Nephron (organoid): Measurements from ENCODE around the gene BEAN1.

Source experiments
- H3K27ac Mint-ChIP-seq, 3 experiments: 2 replicates each; pipeline ENCODE4 v1.8.0; 2020; ENCODE audit warnings: mixed read lengths in 3 of 3, mild to moderate bottlenecking in 2 of 3, moderate library complexity in 1 of 3
- H3K27me3 Mint-ChIP-seq: 2 replicates; pipeline ENCODE4 v1.8.0; 2021; ENCODE audit warnings: low read depth, mild to moderate bottlenecking, moderate library complexity, mixed read lengths
- H3K36me3 Mint-ChIP-seq: 2 replicates; pipeline ENCODE4 v1.8.0; 2020; ENCODE audit warnings: low read depth, mixed read lengths
- H3K4me1 Mint-ChIP-seq: 2 replicates; pipeline ENCODE4 v1.8.0; 2020; ENCODE audit warnings: mixed read lengths
- H3K4me3 Mint-ChIP-seq, 3 experiments: 2 replicates each; pipeline ENCODE4 v1.8.0; 2020; ENCODE audit warnings: mild to moderate bottlenecking in 3 of 3, mixed read lengths in 3 of 3, moderate library complexity in 2 of 3
- H3K9me3 Mint-ChIP-seq: 2 replicates; pipeline ENCODE4 v1.8.0; 2020; ENCODE audit warnings: mixed read lengths
- TF ChIP-seq, protein P1 (sequence below), 3 experiments: fragments of 200-600 bp; sonication (generic); IDR thresholded peaks; one replicate each; pipeline ENCODE4 v1.5.0; 2021; ENCODE audit warnings: antibody characterized with exemption in 3 of 3; ENCODE audit not compliant: unreplicated experiment in 3 of 3

BEAN1 gene

DNA sequence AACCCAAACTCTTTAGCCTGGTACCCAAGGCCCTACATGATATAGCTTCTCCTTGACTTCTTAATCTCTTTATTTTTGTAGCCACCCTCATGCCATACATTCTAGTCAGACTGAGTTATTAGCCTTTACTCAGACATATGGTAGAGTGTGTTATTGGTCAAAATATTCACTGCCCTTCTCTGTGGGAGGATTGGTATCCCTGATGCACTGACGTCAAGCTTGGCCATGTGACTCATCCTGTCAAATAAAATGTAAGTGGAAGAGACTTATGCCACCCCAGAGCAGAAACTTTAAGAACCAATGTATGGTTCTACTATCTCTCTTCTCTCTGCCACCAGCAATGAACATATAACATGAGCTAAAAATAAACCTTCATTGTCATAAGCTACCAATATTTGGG lies 12.2 kb upstream of the BEAN1 start:
- Mint-ChIP-seq H3K27me3 (peaks cover 22% of the 10 kb centered on the region), H3K4me1 (no peaks in the 10 kb centered on the region), H3K27ac (no peak overlapping the region), H3K36me3 (no peaks in the 10 kb centered on the region), H3K4me3 (no peak overlapping the region), H3K9me3 (peaks cover 32% of the 10 kb centered on the region)
- TF ChIP-seq, protein P1, sequence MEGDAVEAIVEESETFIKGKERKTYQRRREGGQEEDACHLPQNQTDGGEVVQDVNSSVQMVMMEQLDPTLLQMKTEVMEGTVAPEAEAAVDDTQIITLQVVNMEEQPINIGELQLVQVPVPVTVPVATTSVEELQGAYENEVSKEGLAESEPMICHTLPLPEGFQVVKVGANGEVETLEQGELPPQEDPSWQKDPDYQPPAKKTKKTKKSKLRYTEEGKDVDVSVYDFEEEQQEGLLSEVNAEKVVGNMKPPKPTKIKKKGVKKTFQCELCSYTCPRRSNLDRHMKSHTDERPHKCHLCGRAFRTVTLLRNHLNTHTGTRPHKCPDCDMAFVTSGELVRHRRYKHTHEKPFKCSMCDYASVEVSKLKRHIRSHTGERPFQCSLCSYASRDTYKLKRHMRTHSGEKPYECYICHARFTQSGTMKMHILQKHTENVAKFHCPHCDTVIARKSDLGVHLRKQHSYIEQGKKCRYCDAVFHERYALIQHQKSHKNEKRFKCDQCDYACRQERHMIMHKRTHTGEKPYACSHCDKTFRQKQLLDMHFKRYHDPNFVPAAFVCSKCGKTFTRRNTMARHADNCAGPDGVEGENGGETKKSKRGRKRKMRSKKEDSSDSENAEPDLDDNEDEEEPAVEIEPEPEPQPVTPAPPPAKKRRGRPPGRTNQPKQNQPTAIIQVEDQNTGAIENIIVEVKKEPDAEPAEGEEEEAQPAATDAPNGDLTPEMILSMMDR (IDR thresholded peaks at IDR 0.05; ENCODE audit: unreplicated experiment in 3 of 3), result no peak

DNA sequence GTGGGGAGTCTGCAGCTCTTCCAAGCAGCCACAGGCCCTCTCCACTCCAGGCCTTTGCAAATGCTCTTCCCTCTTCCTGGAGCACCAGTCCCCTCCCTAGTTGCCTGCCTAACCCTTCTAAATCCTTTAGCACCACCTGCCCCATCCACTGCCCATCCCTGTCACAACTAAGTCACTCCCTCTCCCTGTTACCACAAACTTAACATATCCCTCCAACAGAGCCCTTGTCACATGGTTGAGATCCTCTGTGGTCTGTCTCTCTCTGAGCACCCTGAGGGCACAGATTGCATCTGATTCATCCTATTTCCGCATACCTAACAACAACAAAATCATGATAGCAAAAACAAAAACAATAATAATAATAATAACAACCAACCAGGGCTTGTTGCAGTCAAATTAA lies 11.0 kb upstream of the BEAN1 start:
- Mint-ChIP-seq H3K4me3 (no peak overlapping the region), H3K36me3 (no peaks in the 10 kb centered on the region), H3K27ac (no peak overlapping the region), H3K4me1 (no peaks in the 10 kb centered on the region), H3K27me3 (peaks cover 34% of the 10 kb centered on the region), H3K9me3 (peaks cover 32% of the 10 kb centered on the region)
- TF ChIP-seq, protein P1 (IDR thresholded peaks at IDR 0.05; ENCODE audit: unreplicated experiment in 3 of 3), result no peak

DNA sequence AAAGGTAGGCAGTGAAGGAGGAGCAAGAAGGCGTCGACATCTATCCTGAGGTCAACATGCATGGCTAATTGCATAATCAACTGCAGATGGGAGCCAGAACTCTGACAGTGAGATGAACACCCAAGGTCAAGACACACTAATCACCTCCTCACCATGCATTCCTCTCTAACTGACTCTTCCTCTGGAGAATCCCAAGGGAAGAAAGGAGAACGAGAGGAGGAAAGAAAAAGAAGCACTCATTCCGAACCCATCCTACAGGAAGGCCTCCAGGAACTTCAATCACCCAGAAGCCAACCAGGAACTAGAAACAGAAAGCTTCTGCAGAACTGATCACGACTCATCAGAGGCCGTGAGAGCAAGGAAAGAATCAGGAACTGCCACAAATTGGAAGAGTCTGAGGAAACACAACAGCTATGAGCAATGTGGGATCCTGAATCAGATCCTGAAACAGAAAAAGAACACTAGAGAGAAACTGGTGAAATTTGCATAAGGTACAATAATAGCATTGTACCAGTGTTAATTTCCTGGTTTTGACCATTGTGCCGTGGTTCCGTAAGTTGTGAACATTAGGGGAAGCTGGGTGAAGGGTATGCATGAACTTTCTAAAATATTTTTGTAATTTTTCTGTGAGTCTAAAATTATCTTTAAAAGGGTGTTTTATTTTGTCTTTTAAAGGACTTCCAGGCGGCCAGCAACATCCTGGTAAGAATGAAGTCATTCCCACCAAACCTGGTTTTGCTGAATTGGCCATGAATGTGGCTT lies 10.0 kb upstream of the BEAN1 start:
- TF ChIP-seq, protein P1 (IDR thresholded peaks at IDR 0.05; ENCODE audit: unreplicated experiment in 3 of 3), result no peak
- Mint-ChIP-seq H3K36me3 (no peaks in the 10 kb centered on the region), H3K9me3 (peaks cover 32% of the 10 kb centered on the region), H3K27ac (no peak overlapping the region), H3K4me1 (no peaks in the 10 kb centered on the region), H3K4me3 (no peak overlapping the region), H3K27me3 (peaks cover 44% of the 10 kb centered on the region)

DNA sequence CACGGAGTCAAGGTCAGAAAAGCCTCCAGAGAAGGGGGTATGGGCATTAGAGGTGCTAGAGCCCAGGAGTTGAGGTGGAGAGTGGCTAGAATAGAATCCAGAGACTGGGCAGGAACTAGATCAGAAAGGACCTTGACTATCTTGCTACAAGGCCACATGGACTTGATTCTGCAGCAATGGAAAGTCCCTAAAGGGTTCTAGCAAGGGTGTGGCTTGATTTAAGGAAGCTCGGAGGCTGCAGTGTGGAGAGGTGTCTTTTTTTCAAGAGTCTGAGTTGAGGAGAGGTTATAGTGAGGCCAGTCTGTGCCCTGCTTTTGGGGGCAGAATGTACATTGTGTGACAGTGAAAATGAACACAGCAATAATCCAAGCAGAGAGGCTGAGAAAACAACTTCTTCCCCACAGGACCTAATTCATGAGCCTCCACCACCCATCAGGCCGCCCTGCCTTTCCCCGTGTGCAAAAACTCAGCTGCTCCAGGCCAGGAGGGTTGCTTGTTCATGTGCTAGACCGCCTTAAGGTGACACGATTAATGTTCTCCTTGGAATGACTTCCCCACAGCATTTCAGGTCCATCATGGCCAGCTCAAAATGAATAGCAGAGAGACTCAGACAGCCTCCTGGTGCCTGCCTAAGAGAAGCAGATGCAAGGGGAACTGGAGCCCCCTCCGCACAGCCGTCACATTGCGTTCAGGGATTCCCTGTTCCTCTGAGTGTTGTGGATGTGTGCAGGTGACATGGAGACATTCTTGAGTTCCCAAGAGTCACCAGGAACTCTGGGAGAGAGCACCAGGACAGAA lies 8.7 kb upstream of the BEAN1 start:
- Mint-ChIP-seq H3K27ac (no peak overlapping the region), H3K4me1 (no peaks in the 10 kb centered on the region), H3K27me3 (peaks cover 56% of the 10 kb centered on the region), H3K9me3 (peaks cover 27% of the 10 kb centered on the region), H3K36me3 (no peaks in the 10 kb centered on the region), H3K4me3 (no peak overlapping the region)
- TF ChIP-seq, protein P1 (IDR thresholded peaks at IDR 0.05; ENCODE audit: unreplicated experiment in 3 of 3), result no peak

DNA sequence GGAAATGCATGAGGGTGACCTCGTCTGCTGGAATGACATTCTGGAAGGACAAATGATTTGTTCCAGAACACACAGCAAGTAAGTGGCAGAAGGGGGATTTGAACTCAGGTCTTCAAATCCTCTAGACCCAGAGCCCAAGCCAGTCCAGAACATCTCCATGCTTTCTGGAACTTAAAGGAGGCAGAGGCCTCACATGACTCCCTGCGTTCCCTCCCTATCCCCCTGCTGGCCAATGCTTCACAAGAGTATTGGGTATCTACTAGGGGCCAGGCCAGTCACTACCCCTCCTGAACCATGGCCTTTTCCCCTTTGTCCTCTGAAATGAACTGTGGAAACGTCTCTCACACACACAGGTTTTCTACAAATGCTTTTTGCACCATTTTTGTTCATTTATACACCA lies 7.6 kb upstream of the BEAN1 start:
- TF ChIP-seq, protein P1 (IDR thresholded peaks at IDR 0.05; ENCODE audit: unreplicated experiment in 3 of 3), result peak in 1 of 3 experiments; percentile 14
- Mint-ChIP-seq H3K4me3 (no peak overlapping the region), H3K36me3 (no peaks in the 10 kb centered on the region), H3K4me1 (no peaks in the 10 kb centered on the region), H3K9me3 (peaks cover 23% of the 10 kb centered on the region), H3K27me3 (peaks cover 66% of the 10 kb centered on the region), H3K27ac (no peak overlapping the region)
